ENCODE measurements around the gene FAM209A. TPM values are rescaled to one million over a fixed set of nuclear protein-coding genes. Genes with fewer than 3 reads are reported as not detected.

Gene FAM209A
- total RNA-seq, 6 experiments from 2014 or later, result 0.24 to 0.37 TPM; not detected in 4

DNA sequence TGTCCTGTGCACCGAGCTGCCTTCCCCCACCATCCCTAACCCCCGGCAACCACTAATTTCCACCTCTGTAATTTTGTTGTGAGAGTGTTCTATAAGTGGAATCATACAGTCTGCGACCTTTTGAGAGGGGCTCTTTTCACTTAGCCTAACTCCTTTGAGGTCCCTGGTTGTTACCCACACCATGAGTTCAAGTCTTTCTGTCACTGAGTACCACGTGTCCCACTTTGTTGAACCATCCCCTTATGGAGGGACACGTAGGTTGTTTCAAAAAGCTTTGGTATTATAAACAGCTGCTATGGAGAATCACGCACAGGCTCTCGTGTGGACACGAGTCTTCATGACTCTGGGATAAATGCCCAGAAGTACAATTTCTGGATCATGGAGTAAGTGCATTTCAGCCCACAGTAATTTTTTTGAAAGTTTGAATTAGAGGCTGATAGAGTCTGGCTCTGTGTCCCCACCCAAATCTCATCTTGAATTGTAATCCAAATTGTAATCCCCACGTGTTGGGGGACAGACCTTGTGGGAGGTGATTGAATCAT is 18.0 kb downstream of the FAM209A start:
- DNase-seq, result no peak
- Histone ChIP-seq H3K27me3 (no peaks in the 10 kb centered on the region), H3K4me3 (no peak overlapping the region), H3K9me3 (no peaks in the 10 kb centered on the region), H3K27ac (no peak overlapping the region), H3K4me1 (no peaks in the 10 kb centered on the region), H3K36me3 (no peaks in the 10 kb centered on the region)
- no peak for ATAC-seq
- intact Hi-C loops (cut with DNase I), result loop anchor here in 1 of 2 donors (10.0 kb wide), 1 partner anchor 432 kb away; no protein-coding TSS in a partner anchor
- 48% methylated on average over 8 of the region's 9 CpGs for WGBS (ENCODE audit: insufficient coverage, low coverage, low lambda C conversion rate, missing lambda C conversion rate)
- TF ChIP-seq, protein P1, sequence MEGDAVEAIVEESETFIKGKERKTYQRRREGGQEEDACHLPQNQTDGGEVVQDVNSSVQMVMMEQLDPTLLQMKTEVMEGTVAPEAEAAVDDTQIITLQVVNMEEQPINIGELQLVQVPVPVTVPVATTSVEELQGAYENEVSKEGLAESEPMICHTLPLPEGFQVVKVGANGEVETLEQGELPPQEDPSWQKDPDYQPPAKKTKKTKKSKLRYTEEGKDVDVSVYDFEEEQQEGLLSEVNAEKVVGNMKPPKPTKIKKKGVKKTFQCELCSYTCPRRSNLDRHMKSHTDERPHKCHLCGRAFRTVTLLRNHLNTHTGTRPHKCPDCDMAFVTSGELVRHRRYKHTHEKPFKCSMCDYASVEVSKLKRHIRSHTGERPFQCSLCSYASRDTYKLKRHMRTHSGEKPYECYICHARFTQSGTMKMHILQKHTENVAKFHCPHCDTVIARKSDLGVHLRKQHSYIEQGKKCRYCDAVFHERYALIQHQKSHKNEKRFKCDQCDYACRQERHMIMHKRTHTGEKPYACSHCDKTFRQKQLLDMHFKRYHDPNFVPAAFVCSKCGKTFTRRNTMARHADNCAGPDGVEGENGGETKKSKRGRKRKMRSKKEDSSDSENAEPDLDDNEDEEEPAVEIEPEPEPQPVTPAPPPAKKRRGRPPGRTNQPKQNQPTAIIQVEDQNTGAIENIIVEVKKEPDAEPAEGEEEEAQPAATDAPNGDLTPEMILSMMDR (IDR thresholded peaks at IDR 0.05), result no peak
- no peak for TF ChIP-seq POLR2A (IDR thresholded peaks at IDR 0.05)

- Histone ChIP-seq H3K27me3 (no peaks in the 10 kb centered on the region), H3K36me3 (no peaks in the 10 kb centered on the region), H3K4me1 (no peaks in the 10 kb centered on the region), H3K4me3 (no peak overlapping the region), H3K9me3 (no peaks in the 10 kb centered on the region), H3K27ac (no peak overlapping the region)
- intact Hi-C loops (cut with DNase I), result no loop called here
- no peak for TF ChIP-seq POLR2A (IDR thresholded peaks at IDR 0.05)
- TF ChIP-seq, protein P1 (IDR thresholded peaks at IDR 0.05), result no peak
- ATAC-seq (no peak), DNase-seq (no peak)
- 77% methylated on average over 2 of the region's 8 CpGs for whole genome bisulfite sequencing (ENCODE audit: insufficient coverage, low coverage, low lambda C conversion rate, missing lambda C conversion rate)
These were observed 27.0 kb downstream of the FAM209A start for GRCh38 chr20:56551571-56551970.

GRCh38 chr20:56552911-56553629 is 28.5 kb downstream of the FAM209A start:
- TF ChIP-seq POLR2A (IDR thresholded peaks at IDR 0.05), result no peak
- TF ChIP-seq, protein P1 (IDR thresholded peaks at IDR 0.05), result no peak
- ATAC-seq, result no peak
- H3K9me3 ChIP-seq, result no peaks in the 10 kb centered on the region
- no peak for DNase-seq
- no peaks in the 10 kb centered on the region for H3K27me3 ChIP-seq
- no peaks in the 10 kb centered on the region for H3K4me1 ChIP-seq
- H3K4me3 ChIP-seq, result no peak overlapping the region
- 44% methylated on average over 7 of the region's 8 CpGs for WGBS (ENCODE audit: insufficient coverage, low coverage, low lambda C conversion rate, missing lambda C conversion rate)
- H3K27ac ChIP-seq, result no peak overlapping the region
- intact Hi-C loops (cut with DNase I), result no loop called here
- H3K36me3 ChIP-seq, result no peaks in the 10 kb centered on the region

- H3K27ac ChIP-seq, result no peak overlapping the region
- no peaks in the 10 kb centered on the region for H3K9me3 ChIP-seq
- DNase-seq (no peak), ATAC-seq (peak; percentile 46 to 80 (median 56))
- H3K36me3 ChIP-seq, result no peaks in the 10 kb centered on the region
- no peaks in the 10 kb centered on the region for H3K4me1 ChIP-seq
- intact Hi-C loops (cut with DNase I), result no loop called here
- H3K4me3 ChIP-seq, result no peak overlapping the region
- no peaks in the 10 kb centered on the region for H3K27me3 ChIP-seq
- TF ChIP-seq, protein P1 (IDR thresholded peaks at IDR 0.05), result no peak
- no peak for TF ChIP-seq POLR2A (IDR thresholded peaks at IDR 0.05)
- 19% methylated on average over 4 of the region's 4 CpGs for WGBS (ENCODE audit: insufficient coverage, low coverage, low lambda C conversion rate, missing lambda C conversion rate)
These were observed 30.3 kb downstream of the FAM209A start for GRCh38 chr20:56554869-56555268.
